Measurements from ENCODE around the gene TSPAN17.

The TSPAN17 gene

GRCh38 chr5:176650354-176650884 lies 3.1 kb downstream of the TSPAN17 start:
- in situ Hi-C loops (cut with HindIII; ENCODE audit: low sequenced_read_pairs), result no loop called here
- TF ChIP-seq CTCF (IDR thresholded peaks at IDR 0.05; ENCODE audit: low read depth, low read length), result no peak
- DNase-seq (ENCODE audit: low read depth, low spot score), result no peak
- no peak overlapping the region for H3K4me3 ChIP-seq (ENCODE audit: low read depth, low read length)

GRCh38 chr5:176651472-176651980 lies 4.2 kb downstream of the TSPAN17 start:
- no peak for DNase-seq (ENCODE audit: low read depth, low spot score)
- H3K4me3 ChIP-seq (ENCODE audit: low read depth, low read length), result no peak overlapping the region
- in situ Hi-C loops (cut with HindIII; ENCODE audit: low sequenced_read_pairs), result no loop called here
- no peak for TF ChIP-seq CTCF (IDR thresholded peaks at IDR 0.05; ENCODE audit: low read depth, low read length)

GRCh38 chr5:176652136-176652535 lies 4.9 kb downstream of the TSPAN17 start:
- in situ Hi-C loops (cut with HindIII; ENCODE audit: low sequenced_read_pairs), result no loop called here
- TF ChIP-seq CTCF (IDR thresholded peaks at IDR 0.05; ENCODE audit: low read depth, low read length), result no peak
- DNase-seq (ENCODE audit: low read depth, low spot score), result no peak
- H3K4me3 ChIP-seq (ENCODE audit: low read depth, low read length), result no peak overlapping the region

- no peak for TF ChIP-seq CTCF (IDR thresholded peaks at IDR 0.05; ENCODE audit: low read depth, low read length)
- in situ Hi-C loops (cut with HindIII; ENCODE audit: low sequenced_read_pairs), result no loop called here
- H3K4me3 ChIP-seq (ENCODE audit: low read depth, low read length), result no peak overlapping the region
- DNase-seq (ENCODE audit: low read depth, low spot score), result no peak
Observed at GRCh38 chr5:176653401-176654385, 6.4 kb downstream of the TSPAN17 start.

GRCh38 chr5:176654856-176655255 lies 7.6 kb downstream of the TSPAN17 start:
- no peak overlapping the region for H3K4me3 ChIP-seq (ENCODE audit: low read depth, low read length)
- in situ Hi-C loops (cut with HindIII; ENCODE audit: low sequenced_read_pairs), result no loop called here
- TF ChIP-seq CTCF (IDR thresholded peaks at IDR 0.05; ENCODE audit: low read depth, low read length), result no peak
- DNase-seq (ENCODE audit: low read depth, low spot score), result no peak

- in situ Hi-C loops (cut with HindIII; ENCODE audit: low sequenced_read_pairs), result no loop called here
- no peak for DNase-seq (ENCODE audit: low read depth, low spot score)
- no peak overlapping the region for H3K4me3 ChIP-seq (ENCODE audit: low read depth, low read length)
- no peak for TF ChIP-seq CTCF (IDR thresholded peaks at IDR 0.05; ENCODE audit: low read depth, low read length)
Observed at GRCh38 chr5:176656467-176656990, 9.2 kb downstream of the TSPAN17 start.

Measured in astrocyte of the spinal cord (primary cell).